Measurements from ENCODE around the gene SLC29A3.
"Not testable (repeated sequence)": the region's sequence is repeated elsewhere in the genome, so short reads cannot be mapped to it uniquely, and the experiment has no call there.

DNA sequence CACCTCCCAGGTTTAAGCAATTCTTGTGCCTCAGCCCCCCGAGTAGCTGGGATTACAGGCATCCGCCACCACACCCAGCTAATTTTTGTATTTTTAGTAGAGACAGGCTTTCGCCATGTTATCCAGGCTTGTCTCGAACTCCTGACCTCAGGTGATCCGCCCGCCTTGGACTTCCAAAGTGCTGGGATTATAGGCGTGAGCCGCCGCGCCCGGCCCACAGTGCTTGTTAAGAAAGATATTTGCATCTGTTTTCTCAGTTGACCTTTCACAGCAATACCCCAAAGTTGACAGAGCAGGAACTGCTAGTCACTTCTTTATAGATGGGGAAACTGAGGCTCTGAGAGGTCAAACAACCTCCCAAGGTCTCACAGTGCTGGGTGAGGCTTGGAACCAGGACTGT lies 46.1 kb upstream of the SLC29A3 start:
- TF ChIP-seq, protein P1, sequence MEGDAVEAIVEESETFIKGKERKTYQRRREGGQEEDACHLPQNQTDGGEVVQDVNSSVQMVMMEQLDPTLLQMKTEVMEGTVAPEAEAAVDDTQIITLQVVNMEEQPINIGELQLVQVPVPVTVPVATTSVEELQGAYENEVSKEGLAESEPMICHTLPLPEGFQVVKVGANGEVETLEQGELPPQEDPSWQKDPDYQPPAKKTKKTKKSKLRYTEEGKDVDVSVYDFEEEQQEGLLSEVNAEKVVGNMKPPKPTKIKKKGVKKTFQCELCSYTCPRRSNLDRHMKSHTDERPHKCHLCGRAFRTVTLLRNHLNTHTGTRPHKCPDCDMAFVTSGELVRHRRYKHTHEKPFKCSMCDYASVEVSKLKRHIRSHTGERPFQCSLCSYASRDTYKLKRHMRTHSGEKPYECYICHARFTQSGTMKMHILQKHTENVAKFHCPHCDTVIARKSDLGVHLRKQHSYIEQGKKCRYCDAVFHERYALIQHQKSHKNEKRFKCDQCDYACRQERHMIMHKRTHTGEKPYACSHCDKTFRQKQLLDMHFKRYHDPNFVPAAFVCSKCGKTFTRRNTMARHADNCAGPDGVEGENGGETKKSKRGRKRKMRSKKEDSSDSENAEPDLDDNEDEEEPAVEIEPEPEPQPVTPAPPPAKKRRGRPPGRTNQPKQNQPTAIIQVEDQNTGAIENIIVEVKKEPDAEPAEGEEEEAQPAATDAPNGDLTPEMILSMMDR (IDR thresholded peaks at IDR 0.05), result not testable (repeated sequence)
- not testable (repeated sequence) for TF ChIP-seq POLR2A, POLR2AphosphoS5 (IDR thresholded peaks at IDR 0.05)

All from breast epithelium (tissue), 3 donors.